HuH-7 (cell line): ENCODE measurements around the gene TMEM237.
A peak's percentile ranks its signal among the peaks of the same experiment; 100 is the strongest.

Experiments
- DNase-seq: peaks from one replicate; pipeline ENCODE4 v3.0.0; 2011; ENCODE audit warnings: low spot score

TMEM237 gene

DNA sequence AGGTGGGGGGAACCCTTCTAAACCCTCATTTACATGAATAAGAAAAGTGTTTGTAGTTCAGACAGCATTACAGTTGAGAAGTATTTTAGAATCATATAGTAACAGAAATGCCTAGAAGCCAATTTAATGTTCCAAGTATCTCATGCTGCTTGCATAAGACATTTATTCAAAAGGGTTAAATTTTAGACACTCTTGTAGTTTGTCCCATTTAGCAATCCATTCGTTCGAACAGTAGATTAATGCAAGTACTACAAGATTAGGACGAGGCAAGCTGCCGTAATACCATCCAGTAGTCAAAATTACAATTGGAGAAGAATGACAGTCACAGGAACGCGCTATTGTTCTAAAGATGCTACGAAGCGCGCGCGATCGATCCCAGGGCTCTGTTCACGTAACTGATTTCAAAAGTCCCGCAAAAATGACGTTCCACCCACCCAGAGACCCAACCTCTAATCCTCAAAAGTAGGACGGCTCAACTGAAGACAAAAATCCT is 1.2 kb downstream of the TMEM237 start:
- no peak for DNase-seq

DNA sequence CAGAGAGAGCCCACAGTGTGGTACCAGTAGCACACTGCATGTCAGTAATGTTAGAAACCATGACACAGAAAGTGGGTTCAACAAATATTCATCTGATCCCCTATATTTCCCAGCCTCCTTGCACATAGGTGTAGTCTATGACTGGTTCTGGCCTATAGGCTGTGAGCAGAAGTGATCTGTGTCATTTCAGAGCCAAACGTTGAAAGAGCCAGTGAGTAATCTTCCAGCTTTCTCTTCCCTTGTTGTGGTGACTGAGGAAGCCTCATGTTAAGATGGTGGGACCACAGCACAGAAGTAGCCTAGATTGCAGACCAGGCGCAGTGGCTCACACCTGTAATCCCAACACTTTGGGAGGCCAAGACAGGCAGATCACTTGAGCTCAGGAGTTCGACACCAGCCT is 4.1 kb downstream of the TMEM237 start:
- DNase-seq, result no peak

DNA sequence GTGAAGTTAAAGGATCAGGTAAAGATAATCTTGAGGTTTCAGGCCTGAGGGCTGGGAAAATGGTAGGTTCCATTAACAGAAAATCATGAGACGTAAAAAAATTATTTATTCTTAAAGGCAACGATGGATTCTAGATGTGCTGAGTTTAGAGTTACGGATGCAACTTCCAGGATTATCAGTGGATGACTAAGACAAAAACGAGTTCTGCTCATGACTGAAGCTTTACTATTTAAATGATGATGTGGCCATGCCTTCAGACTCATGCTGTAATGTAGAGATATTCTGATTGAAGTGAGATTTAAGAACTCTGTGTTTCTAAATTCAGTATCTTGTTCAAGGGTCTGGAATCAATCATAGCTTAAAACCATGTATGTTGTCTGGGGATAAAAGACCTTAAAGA is 5.0 kb downstream of the TMEM237 start:
- no peak for DNase-seq

DNA sequence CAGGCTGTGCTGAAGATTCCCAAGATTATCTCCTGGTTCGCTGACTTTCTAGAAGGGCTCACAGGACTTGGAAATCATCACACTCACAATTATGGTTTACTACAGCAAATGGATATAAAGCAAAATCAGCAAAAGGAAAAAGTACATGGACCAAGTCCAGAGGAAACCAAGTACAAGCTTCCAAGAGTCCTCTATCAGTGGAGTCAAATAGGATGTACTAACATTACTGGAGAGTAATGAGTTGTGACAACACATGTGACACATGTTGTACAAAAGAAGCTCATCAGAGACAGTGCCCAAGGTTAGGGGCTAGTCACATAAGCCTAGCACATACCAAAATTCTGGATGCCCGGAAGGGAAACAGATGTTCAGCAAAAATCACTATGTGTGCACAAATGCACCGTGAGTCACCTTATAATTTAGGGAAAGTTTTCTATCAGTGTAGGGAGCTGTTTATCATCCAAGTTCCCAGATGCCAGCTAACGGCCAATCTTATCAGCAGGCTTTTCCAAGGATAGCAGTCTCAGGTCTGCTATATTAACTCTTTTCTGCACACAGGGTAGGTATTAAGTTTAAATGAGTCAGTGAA is 9.5 kb downstream of the TMEM237 start:
- DNase-seq, result no peak

DNA sequence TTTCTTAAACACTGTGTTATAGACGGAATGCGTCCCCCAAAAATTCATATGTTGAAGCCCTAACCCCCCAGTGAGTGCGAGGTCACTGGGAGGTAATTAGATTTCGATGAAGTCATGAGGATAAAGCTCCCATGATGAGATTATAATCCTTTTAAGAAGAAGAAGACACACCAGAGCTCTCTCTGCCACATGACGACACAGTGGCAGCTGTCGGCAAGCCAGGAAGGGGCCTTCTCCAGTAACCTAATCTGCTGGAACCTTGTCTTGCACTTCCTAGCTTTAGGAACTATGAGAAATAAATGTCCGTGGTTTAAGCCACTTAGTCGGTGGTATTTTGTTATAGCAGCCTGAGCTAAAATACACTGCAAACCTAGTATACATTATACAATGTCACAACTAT is 12.3 kb downstream of the TMEM237 start:
- no peak for DNase-seq

DNA sequence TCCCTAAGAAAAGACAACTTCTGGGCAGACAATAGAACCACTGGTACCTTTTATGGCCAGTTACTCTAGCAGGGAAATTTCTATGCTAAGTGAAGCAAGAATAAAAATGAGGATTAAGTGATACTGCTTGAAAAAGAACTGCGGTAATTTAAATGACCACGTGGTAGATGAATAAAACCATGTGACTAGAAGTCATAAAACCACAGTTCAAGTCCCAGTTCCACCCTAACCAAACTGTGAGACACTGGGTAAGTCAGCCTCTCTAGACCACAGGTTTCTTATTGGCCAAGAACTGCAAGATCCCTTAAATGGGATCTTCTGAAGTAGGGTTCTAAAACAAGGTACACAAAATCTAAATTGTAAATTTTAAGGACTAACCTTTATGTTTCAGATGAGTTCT is 12.7 kb downstream of the TMEM237 start:
- no peak for DNase-seq

DNA sequence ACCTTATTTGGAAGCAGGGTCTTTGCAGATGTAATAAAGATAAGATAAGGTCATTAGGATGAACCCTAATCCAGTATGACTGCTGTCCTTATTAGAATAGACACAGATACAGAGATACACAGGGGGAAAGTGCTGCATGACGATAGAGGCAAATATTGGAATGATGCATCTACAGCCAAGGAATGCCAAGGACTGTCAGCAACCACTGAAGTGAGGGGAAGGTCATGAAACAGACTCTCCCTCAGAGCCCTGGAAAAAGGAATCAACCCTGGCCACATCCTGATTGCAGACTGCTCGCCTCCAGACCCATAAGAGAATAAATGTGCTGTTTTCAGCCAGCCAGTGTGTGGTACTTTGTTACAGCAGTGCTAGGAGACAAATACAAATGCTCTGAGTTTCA is 14.8 kb downstream of the TMEM237 start:
- no peak for DNase-seq

DNA sequence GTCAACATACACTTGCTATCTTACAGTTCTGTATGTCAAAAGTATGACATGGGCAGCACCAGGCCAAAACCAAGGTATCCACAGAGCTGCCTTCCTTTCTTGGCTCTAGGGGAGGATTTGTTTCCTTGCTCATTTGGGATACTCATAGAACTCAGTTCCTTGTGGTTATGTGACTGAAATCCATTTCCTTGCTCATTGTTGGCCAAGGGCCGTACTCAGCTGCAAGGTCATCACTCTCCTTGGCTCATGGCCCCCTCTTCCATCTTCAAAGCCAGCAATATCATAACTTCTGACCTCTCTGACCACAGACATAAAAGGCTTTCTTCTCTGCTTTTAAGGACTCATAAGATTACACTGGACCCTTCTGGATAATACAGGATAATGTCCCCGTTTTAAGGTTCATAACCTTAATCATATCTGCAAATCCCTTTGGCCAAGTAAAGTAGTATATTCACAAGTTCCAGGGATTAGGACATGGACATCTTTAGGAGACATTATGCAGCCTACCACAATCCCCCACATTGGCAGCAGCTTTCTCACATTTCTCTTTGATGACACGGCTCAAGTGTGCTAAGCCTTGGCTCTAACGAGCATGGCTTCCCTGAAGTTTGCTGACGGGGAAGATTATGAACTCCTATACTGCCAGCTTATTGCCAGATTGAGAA is 20.9 kb downstream of the TMEM237 start:
- DNase-seq, result no peak

DNA sequence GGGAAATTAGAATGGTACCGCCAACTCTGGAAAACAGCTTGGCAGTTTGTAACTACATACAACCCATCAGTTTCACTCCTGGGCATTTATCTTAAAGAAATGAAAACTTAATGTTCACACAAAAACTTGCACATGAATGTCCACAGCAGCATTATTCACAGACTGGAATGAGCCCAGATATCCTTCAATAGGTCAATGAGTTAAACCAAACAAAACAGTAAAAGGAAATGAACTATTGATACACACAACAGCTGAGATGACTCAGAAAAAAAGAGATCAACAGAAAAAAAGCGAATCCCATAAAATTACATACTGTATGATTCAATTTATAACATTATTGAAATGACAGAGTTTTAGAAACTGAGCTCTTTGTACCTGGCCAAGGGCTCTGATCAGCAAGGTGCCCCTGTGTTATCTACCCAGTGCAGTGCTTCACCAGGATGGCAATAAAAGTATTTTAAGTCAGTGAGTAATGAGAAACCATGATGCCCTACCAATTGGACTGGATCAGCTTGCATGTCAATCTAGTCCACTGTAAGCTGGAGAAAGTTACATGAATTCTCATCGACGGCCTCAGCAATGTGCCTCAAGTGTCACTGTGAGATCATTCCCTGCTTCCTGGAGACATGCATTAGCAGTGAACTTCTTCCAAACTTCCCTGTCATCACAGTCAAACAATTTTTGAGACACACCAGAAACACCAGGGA is 21.9 kb downstream of the TMEM237 start:
- DNase-seq, result no peak

DNA sequence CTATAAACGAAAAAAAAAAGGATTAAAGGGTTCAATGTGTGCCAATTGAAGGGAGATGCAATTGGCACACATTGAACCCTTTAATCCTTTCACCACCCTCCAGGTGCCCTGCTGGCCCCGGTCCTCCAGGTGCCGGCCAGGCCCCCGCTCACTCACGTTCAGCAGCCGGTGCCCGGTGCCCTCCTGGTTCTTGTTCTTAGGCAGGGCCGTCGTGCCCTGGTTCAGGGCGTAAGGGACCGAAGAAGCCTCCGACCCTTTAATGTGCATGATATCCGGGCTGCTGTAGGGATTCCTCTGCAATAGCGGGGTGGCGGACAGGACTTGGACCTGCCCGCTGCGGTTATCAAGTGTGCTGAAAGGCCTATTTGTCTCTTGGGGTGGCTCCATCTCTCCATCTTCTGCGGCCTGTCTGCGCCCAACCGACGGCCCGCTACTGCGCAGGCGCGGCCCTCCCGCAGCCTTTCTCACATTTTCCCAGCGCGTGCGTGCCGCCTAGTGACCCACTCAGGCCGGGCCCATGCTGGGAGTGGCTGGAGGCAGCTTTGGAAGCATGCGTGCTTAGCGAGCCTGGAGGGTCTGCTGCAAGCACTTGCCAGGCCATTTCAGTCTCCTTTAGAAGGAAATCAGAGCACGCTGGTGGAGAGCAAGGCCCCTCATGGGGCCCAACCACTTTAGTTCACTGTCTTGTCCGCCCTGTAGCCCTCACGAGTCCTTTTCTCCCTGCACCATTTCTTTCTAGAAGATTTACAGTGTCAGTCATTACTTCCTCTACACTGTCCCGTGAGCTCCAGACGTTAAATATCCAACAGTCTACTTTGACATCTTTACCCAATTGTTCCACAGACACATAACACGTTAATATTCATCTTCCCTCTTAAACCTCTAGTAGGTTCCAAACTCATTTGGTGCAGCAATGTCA is 24.3 kb downstream of the TMEM237 start:
- DNase-seq, result peak; percentile 19

DNA sequence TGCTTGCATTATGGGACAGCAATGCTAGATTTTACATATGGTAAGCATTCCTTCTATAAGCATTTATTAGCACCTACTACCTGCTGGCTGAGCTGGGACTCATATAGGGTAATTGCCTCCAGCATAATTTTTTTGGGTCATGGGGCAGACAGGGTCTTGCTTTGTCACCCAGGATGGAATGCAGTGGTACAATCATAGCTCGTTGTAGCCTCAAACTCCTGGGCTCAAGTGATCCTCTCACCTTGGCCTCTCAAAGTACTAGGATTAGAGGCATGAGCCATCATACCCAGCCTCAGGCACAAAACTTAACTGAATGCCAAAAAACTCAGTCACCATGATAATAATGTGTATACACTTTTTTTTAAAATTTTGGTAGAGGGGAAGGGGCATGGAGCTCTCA is 35.3 kb downstream of the TMEM237 start:
- DNase-seq, result no peak

DNA sequence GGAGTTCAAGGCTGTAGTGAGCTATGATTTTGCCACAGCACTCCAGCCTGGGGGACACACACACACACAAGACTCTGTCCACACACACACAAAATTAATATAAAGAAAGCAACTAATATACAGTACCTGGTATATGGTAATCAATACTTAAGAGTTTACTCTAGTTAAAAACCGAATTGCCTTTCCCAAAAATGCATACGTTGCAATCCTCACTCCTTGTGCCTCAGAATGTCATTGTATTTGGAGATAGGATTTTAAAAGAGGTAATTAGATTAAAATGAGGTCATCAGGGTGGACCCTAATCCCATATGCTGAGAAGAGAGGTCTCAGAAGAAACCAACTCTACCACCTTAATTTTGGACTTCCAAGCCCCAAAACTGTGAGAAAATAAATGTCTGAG is 35.7 kb downstream of the TMEM237 start:
- no peak for DNase-seq

DNA sequence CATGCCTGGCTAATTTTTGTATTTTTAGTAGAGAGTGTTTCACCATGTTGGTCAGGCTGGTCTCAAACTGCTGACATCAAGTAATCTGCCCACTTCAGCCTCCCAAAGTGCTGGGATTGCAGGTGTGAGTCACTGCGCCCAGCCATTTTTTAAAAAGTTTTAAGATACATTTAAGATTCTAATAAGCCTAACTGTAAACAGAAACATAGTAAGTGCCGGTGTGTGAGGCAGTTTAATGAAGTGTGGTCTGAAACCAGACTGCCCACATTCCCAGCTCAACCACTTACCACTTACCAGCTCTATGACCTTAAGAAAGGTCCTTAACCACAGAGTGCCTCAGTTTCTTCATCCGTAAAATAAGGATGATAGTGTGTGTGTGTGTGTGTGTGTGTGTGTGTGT is 42.4 kb downstream of the TMEM237 start:
- no peak for DNase-seq

DNA sequence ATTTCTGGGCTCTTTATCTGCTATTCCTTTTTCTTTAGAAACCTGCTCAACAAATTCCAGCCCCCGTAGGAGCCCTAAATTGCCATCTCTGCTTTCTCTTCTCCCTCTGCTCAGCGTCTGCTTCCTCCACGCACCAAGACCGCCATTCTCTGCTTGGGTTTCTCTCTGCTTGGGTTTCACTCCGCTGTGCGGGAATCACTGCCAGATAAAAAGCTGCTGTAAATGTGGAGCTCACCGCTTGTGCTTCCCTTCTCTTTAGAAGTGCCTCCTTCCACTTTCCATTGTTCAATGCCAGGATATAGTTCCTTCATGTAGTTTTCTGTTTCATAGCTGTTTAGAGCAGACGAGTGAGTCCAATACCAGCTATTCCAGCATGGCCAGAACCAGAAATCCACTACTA is 45.9 kb downstream of the TMEM237 start:
- no peak for DNase-seq

DNA sequence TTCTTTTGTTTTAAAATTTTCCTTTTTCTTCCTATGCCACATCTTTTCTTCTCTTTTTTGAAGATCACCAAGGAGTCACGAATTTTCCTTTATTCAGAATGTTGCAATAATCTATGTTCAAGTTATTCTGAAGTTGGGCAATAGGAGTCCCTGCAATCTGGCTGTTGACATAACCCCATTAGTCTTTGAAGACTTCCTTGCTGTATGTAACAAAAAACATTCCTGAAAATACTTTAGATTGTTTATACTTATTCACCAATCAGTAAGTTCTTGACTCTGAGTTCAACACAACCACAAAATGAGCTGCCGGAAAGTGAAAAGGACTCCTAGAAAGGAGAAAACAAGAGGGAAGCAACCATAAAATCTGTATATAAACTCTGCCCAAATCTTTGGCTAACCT is 62.8 kb downstream of the TMEM237 start:
- peak; percentile 23 for DNase-seq

DNA sequence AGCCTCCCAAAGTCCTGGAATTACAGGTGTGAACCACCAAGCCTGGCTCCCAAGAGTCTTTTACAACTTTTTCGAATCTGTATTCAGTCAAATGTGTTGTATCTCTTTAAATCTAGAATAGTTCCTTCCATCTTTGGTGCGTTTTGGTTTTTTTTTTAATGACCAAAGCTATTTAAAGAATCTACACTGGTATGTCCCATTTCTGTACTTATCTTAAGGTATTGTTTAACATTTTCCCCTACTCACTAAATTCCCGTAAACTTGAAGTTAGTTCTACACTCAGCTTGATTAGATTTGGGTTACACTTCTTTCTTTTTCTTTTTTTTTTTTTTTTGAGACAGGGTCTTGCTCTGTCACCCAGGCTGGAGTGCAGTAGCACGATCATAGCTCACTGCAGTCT is 63.8 kb downstream of the TMEM237 start:
- DNase-seq, result no peak

DNA sequence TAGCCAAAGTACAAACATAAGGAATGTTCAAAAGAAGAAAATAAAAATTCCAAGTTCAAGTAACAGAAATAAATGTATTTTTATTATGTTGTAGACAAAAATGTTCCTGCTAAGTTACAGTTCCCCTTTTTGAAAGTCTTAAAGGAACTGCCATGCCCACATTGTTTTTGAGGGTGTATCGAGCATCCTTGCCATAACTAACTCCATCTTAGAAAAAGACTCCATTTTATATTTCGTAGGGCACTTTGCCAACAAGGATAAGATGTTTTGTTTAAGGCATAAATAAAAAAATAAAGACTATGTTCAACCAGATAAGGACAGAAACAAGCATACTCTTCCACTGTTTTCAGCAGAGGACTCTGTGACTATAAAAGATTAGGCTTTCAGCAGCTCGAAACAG is 67.3 kb downstream of the TMEM237 start:
- no peak for DNase-seq

DNA sequence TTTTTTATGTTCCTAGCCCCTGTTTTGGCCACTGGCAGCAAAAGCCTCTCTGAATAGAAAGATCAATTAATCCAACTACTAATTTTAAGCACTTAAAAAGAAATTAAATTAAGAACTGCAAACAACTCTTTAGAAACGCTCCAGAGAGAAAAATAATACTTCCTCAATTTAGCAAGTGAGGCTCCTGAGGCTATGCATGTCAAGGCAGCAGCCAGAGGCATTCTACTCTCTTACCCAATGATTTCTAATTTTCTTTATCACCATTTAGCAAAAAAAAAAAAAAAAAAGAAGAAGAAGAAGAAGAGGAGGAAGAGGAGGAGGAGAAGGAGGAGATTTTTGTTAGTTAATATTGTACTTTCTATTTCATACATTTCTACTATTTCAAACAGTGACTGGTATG is 68.5 kb downstream of the TMEM237 start:
- no peak for DNase-seq

DNA sequence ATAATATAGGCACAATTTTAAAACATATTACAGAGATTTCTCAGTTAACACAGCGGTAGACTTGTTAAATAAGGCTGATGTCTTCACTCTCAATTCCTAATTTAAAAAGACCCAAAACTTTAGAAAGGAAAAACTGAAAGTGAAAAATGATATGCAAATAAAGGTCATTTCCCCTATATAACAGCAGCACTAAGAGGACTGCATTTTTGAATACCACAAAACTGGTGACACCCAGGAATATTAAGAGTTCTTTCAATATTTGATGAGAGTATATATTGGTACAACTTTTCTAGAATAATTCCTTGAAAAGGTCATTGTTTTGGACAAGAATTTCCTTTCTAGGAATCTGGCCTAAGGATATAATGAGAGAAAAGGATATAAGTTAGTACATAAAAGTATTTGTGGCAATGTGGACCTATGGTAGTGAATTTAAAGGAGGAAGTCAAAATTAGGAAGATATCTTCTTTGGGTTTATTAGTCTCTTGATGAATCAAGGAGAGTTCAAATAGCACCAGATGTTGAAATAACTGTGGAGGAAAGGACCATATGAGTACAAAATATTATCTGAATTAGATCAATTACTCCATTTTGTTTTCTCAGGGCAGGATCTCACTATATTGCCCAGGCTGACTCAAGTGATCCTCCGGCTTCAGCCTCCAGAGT is 70.3 kb downstream of the TMEM237 start:
- no peak for DNase-seq
